GM10248 (cell line): ENCODE results near the gene RGS7.

Experiments used
- CTCF ChIA-PET: fragments of 300-600 bp; sonication (Branson Sonifier 250); formaldehyde crosslinking; extraction: SDS; loops from one replicate; lab custom pipeline; 2021; ENCODE audit warnings: antibody characterized with exemption; lab: Yijun Ruan, JAX
- POLR2A ChIA-PET: fragments of 350-650 bp; sonication (Branson Sonifier 250); formaldehyde crosslinking; extraction: SDS; loops from one replicate; lab custom pipeline; 2020; ENCODE audit warnings: antibody characterized with exemption; lab: Yijun Ruan, JAX
- DNase-seq: peaks from one replicate; pipeline ENCODE4 v3.0.0; 2012; ENCODE audit errors: extremely low spot score
- TF ChIP-seq, protein P1 (sequence below): IDR thresholded peaks from 2 replicates; pipeline ENCODE4 v1.5.1; 2012; ENCODE audit warnings: mild to moderate bottlenecking, low read depth; ENCODE audit errors: extremely low read depth, missing control alignments, control extremely low read depth

The RGS7 gene

DNA sequence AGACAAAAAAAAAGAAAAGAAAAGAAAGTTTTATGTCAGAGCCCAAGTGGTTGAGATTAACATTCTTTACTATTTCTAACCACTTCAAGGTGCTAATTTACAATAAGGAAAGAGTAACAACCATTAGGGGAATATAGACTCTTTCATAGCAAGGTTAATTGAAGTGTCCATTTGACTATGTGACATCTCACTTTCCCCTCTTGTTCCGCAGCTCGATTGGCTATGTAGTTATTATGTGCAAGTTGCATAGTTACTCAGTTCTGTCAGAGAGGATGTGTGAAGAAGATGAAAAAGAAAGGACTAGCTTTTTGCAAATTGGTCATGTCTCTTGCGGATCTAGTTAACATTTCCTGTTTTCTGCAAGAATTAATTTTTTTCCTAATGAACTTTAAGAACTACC, 273.7 kb downstream of the RGS7 start:
- ChIA-PET CTCF (interaction anchor here (2.2 kb wide), 1 partner anchor 11 kb away, joined by 8 read pairs; no protein-coding TSS in a partner anchor), POLR2A (no interaction called here)
- TF ChIP-seq, protein P1, sequence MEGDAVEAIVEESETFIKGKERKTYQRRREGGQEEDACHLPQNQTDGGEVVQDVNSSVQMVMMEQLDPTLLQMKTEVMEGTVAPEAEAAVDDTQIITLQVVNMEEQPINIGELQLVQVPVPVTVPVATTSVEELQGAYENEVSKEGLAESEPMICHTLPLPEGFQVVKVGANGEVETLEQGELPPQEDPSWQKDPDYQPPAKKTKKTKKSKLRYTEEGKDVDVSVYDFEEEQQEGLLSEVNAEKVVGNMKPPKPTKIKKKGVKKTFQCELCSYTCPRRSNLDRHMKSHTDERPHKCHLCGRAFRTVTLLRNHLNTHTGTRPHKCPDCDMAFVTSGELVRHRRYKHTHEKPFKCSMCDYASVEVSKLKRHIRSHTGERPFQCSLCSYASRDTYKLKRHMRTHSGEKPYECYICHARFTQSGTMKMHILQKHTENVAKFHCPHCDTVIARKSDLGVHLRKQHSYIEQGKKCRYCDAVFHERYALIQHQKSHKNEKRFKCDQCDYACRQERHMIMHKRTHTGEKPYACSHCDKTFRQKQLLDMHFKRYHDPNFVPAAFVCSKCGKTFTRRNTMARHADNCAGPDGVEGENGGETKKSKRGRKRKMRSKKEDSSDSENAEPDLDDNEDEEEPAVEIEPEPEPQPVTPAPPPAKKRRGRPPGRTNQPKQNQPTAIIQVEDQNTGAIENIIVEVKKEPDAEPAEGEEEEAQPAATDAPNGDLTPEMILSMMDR: no peak
- DNase-seq: no peak

DNA sequence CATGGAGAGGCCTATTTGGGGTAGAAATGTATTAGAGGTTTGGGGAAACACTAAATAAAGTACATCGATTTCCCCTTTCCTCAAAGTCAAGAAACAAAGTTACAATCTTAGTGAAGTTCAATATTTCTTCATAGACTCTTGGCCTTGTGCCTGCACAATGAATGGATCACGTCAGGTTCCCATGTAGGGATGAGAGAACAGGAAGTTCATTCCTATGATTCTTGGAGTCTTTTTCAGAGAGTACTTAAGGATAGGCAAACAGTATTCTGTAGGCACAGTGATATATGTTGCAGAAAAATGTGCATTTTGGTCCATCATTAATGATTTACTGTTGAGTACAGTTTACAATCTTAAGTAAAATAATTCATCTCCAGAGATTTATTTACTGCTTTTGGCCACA, 275.5 kb downstream of the RGS7 start:
- ChIA-PET POLR2A (no interaction called here), CTCF (interaction anchor here (2.2 kb wide), 1 partner anchor 9 kb away, joined by 8 read pairs; no protein-coding TSS in a partner anchor)
- TF ChIP-seq, protein P1: no peak
- DNase-seq: no peak

DNA sequence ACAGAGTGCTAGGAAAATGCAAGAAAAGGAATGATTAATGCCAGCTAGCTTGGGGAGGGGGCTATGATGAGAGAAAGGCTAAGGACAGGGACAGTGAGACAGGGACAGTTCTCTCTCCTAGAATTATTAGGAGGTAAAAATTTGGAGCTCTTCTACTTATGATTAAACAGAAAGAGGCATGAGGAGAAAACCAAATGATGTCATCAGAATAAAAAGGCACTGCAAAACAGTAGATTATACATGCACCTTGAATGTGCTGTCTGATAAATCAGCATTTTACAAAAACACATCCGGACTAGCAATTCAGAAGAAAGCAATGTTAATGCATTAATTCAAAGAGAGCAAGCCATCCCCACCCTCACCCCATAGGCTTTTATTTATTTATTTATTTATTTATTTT, 277.5 kb downstream of the RGS7 start:
- ChIA-PET CTCF (interaction anchor here (0.7 kb wide), 1 partner anchor 13 kb away, joined by 3 read pairs; no protein-coding TSS in a partner anchor), POLR2A (no interaction called here)
- TF ChIP-seq, protein P1: no peak
- DNase-seq: no peak

DNA sequence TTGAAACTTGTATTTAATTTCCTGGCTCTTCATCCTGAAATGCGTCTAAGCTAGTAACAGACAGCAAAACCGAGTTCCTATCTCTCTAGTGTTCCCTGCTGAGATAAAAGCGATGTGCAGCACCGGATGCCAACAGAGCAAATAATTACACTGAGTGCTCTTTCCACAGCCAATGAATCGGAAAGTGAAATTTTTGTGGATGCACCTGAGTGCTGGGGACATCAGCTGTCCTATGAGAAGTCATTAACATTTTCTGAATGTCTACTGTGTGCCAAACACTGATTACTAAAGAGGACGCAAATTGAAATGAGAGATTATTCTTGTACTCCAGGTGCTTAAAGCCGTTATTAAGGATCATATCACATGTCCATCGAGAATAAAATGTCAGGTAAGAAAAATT, 278.0 kb downstream of the RGS7 start:
- ChIA-PET POLR2A (no interaction called here), CTCF (interaction anchor here (0.7 kb wide), 1 partner anchor 12 kb away, joined by 3 read pairs; no protein-coding TSS in a partner anchor)
- TF ChIP-seq, protein P1: no peak
- DNase-seq: no peak

DNA sequence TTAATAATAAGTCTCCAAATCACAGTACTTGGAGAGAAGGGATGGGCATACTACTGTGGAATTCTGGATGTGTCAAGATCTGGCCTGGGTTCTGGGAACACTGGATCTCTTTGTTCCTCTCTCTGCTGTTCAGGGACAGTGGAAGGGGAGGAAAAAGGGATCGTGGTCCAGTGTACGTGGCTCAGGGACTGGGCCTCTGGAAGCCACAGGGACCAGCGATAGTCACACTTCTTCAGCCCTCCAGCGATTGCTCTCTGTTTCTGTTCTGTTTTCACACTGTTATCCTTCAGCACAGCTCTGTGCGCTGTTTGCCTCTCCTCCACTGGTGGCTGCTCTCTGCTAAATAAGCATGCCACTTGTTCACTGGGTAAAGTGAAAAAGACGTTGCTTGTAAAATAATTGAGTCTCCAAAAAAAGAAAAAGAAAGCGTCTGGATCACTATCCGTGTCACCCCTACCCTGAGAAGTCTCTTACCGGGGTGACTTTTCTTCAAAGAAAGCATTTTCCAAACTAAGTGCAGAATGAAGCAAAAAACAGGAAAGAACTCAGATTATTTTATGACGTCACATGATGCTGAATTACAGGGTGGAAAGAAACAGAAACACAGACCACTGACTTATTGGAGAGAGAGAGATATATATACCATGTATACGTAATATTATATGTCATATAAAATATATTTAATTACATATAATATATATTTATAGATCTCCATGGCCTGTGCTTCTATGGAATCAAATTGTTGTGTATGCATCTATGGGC, 279.4 kb downstream of the RGS7 start:
- no peak for DNase-seq
- POLR2A ChIA-PET: no interaction called here
- TF ChIP-seq, protein P1: no peak
- CTCF ChIA-PET: no interaction called here

DNA sequence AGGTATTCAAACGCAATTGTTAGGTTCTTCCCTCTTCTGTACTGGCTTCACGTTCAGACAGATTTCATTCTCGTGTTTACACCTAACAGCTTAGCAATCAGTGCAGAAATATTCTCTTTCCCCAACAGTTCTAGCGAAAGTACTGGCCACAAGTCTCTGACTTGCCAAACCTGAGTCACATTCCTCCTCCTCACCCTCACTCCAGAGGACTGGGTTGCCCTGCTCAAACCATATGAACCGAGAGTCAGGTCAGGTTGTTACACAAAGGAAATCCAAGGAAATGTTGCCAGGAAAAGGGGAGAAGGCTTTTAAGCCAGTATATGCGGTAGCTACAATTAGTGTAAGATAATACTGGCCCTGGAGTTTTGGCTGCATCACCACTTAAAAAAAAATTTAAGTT, 282.5 kb downstream of the RGS7 start:
- CTCF ChIA-PET: no interaction called here
- no peak for DNase-seq
- POLR2A ChIA-PET: no interaction called here
- TF ChIP-seq, protein P1: no peak

DNA sequence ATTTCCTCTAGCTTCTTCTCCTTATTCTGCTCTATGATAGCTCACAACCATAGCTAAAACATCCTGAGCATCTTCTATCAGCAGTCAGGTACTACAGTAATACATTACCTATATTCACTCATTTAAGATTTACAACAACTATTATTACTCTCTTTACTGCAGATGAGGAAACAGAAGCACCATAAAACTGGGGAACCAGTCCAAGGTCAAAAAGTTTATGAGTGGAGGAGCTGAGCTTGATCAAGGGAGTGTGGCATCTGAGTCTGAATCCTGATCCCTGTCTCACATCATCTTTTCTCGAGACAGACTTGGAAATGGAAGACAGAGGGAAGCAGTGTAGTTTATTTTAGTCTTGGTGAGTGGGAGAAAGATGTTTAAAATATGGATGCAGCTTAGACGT, 288.6 kb downstream of the RGS7 start:
- ChIA-PET POLR2A (no interaction called here), CTCF (no interaction called here)
- DNase-seq: no peak
- TF ChIP-seq, protein P1: no peak
